Natural killer cell (primary cell): ENCODE data around the gene RAX2. TPM values are rescaled to one million over a fixed set of nuclear protein-coding genes. Genes with fewer than 3 reads are reported as not detected.

Experiments used
- ATAC-seq, 3 donors: fragments of 150-1000 bp in 2 of 3; fragments of 200-7000 bp in 1 of 3; cut with Tn5 transposase; 1 replicate in 1 of 3; 2 replicates in 2 of 3; pipeline ENCODE4 v1.10.0; 2021; ENCODE audit warnings: mild to moderate bottlenecking in 2 of 3, moderate library complexity in 2 of 3
- DNase-seq, 2 donors: peaks; one replicate each; pipeline versions ENCODE4 v3.0.0 to v3.0.0-alpha.2; 2013 to 2021; ENCODE audit warnings: mixed read lengths in 1 of 2
- H3K27ac ChIP-seq: one replicate; pipeline ENCODE4 v1.5.1; 2013; ENCODE audit warnings: mild to moderate bottlenecking, low read length
- H3K27me3 ChIP-seq: one replicate; pipeline ENCODE4 v1.6.1; 2013; ENCODE audit warnings: low read length; ENCODE audit not compliant: control insufficient read depth, insufficient read depth
- H3K36me3 ChIP-seq: one replicate; pipeline ENCODE4 v1.6.1; 2013; ENCODE audit warnings: low read length; ENCODE audit not compliant: control insufficient read depth, insufficient read depth
- H3K4me1 ChIP-seq: one replicate; pipeline ENCODE4 v1.6.1; 2013; ENCODE audit warnings: low read length; ENCODE audit not compliant: control insufficient read depth, insufficient read depth
- H3K4me3 ChIP-seq: one replicate; pipeline ENCODE4 v1.5.1; 2013; ENCODE audit warnings: low read length
- H3K9me3 ChIP-seq: one replicate; pipeline ENCODE4 v1.6.1; 2013; ENCODE audit warnings: low read length; ENCODE audit not compliant: control insufficient read depth, insufficient read depth
- H3K27ac Mint-ChIP-seq, 2 donors: one replicate each; pipeline ENCODE4 v1.8.0; 2022; ENCODE audit warnings: mild to moderate bottlenecking in 2 of 2, mixed read lengths in 2 of 2, moderate library complexity in 1 of 2
- H3K27me3 Mint-ChIP-seq, 2 donors: one replicate each; pipeline ENCODE4 v1.8.0; 2022; ENCODE audit warnings: low read depth in 2 of 2, mixed read lengths in 2 of 2
- H3K36me3 Mint-ChIP-seq: one replicate; pipeline ENCODE4 v1.8.0; 2022; ENCODE audit warnings: mixed read lengths
- H3K4me1 Mint-ChIP-seq, 2 donors: one replicate each; pipeline ENCODE4 v1.8.0; 2022; ENCODE audit warnings: mixed read lengths in 2 of 2
- H3K4me3 Mint-ChIP-seq: one replicate; pipeline ENCODE4 v1.8.0; 2022; ENCODE audit warnings: mild to moderate bottlenecking, moderate library complexity, mixed read lengths
- H3K9me3 Mint-ChIP-seq, 2 donors: one replicate each; pipeline ENCODE4 v1.8.0; 2022; ENCODE audit warnings: mixed read lengths in 2 of 2
- WGBS: methylation state at CpG from one replicate; pipeline ENCODE4 v1.1.7; 2013; ENCODE audit warnings: missing lambda C conversion rate; ENCODE audit not compliant: insufficient coverage; 5-methylcytosine and 5-hydroxymethylcytosine counted together
- intact Hi-C: fragments of 100-400 bp; cut with micrococcal nuclease; formaldehyde crosslinking; loops from one replicate; pipeline ENCODE4 v1.14.2; 2022
- total RNA-seq, 4 donors: library from RNA; stranded (reverse); fragments of 120-200 nt in 1 of 4; gene quantifications; one replicate each; pipeline versions ENCODE4 v1.2.3 to v1.2.4, GENCODE V29; 2013 to 2022
- TF ChIP-seq, protein P1 (sequence below): fragments of 200-600 bp; IDR thresholded peaks from one replicate; pipeline ENCODE4 v1.8.0; 2022; ENCODE audit warnings: antibody characterized with exemption

RAX2 gene
- total RNA-seq, 3 donors from 2014 or later (not counting 1 experiment from before 2014, with no cell fraction given) = not detected

DNA sequence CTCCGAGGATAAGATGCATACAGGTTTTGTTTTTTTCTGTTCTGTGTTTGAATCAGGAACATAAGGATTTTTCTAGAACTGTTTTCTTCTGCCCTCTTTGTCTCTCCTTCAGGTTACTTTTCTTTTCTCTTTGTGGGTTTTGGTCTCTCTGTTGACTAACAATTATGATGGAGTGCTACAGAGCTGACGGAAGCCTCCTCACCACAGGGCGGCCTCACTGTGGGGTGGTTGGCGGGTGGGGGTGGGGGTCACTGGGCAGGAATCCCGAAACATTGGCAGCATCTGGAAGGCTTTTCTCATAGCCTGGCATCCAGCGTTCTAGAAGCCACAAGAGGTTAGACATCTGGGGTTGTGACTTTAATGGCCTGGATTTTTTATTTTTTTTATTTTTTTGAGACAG lies 26.1 kb upstream of the RAX2 start:
- DNase-seq (peak in 1 of 2 donors; percentile 77), ATAC-seq (peak; percentile 68 to 89 (median 81))
- TF ChIP-seq, protein P1, sequence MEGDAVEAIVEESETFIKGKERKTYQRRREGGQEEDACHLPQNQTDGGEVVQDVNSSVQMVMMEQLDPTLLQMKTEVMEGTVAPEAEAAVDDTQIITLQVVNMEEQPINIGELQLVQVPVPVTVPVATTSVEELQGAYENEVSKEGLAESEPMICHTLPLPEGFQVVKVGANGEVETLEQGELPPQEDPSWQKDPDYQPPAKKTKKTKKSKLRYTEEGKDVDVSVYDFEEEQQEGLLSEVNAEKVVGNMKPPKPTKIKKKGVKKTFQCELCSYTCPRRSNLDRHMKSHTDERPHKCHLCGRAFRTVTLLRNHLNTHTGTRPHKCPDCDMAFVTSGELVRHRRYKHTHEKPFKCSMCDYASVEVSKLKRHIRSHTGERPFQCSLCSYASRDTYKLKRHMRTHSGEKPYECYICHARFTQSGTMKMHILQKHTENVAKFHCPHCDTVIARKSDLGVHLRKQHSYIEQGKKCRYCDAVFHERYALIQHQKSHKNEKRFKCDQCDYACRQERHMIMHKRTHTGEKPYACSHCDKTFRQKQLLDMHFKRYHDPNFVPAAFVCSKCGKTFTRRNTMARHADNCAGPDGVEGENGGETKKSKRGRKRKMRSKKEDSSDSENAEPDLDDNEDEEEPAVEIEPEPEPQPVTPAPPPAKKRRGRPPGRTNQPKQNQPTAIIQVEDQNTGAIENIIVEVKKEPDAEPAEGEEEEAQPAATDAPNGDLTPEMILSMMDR = no peak
- peaks cover 7% of the 10 kb centered on the region for H3K9me3 ChIP-seq
- no peaks in the 10 kb centered on the region for H3K36me3 ChIP-seq
- intact Hi-C loops = loop anchor here (1.0 to 2.0 kb wide), 2 partner anchors 9 to 13 kb away; no protein-coding TSS in a partner anchor
- H3K4me3 Mint-ChIP-seq = peak overlapping the region; percentile 65
- H3K27me3 Mint-ChIP-seq = no peaks in the 10 kb centered on the region
- no peaks in the 10 kb centered on the region for H3K27me3 ChIP-seq
- peak overlapping the region; percentile 75 for H3K27ac ChIP-seq
- H3K4me1 ChIP-seq = peaks cover 63% of the 10 kb centered on the region
- peak overlapping the region; percentile 77 to 89 for H3K27ac Mint-ChIP-seq
- H3K4me1 Mint-ChIP-seq = peaks cover 38 to 60% of the 10 kb centered on the region in 2 donors
- peaks cover 8% of the 10 kb centered on the region for H3K36me3 Mint-ChIP-seq
- WGBS = 8% methylated on average over 6 of the region's 6 CpGs
- H3K4me3 ChIP-seq = no peak overlapping the region
- peaks cover 3 to 5% of the 10 kb centered on the region in 2 donors for H3K9me3 Mint-ChIP-seq

GRCh38 chr19:3796358-3796757 lies 24.3 kb upstream of the RAX2 start:
- Mint-ChIP-seq H3K36me3 (peaks cover 8% of the 10 kb centered on the region), H3K4me3 (no peak overlapping the region), H3K27ac (peak overlapping the region; percentile 60 to 89), H3K27me3 (no peaks in the 10 kb centered on the region), H3K4me1 (peaks cover 47 to 57% of the 10 kb centered on the region in 2 donors), H3K9me3 (peaks cover 3 to 7% of the 10 kb centered on the region in 2 donors)
- no peaks in the 10 kb centered on the region for H3K27me3 ChIP-seq
- 100% methylated on average over 1 of the region's 2 CpGs for WGBS
- ATAC-seq (no peak), DNase-seq (no peak)
- no peaks in the 10 kb centered on the region for H3K36me3 ChIP-seq
- intact Hi-C loops = no loop called here
- TF ChIP-seq, protein P1 = no peak
- peaks cover 62% of the 10 kb centered on the region for H3K4me1 ChIP-seq
- H3K27ac ChIP-seq = peak overlapping the region; percentile 7
- peaks cover 7% of the 10 kb centered on the region for H3K9me3 ChIP-seq
- no peak overlapping the region for H3K4me3 ChIP-seq

- H3K9me3 Mint-ChIP-seq = peaks cover 3 to 7% of the 10 kb centered on the region in 2 donors
- H3K4me3 ChIP-seq = no peak overlapping the region
- H3K27me3 ChIP-seq = no peaks in the 10 kb centered on the region
- DNase-seq (no peak), ATAC-seq (no peak)
- H3K27ac Mint-ChIP-seq = peak overlapping the region; percentile 12 to 43
- peaks cover 10% of the 10 kb centered on the region for H3K9me3 ChIP-seq
- intact Hi-C loops = no loop called here
- peaks cover 62% of the 10 kb centered on the region for H3K4me1 ChIP-seq
- H3K36me3 Mint-ChIP-seq = peaks cover 8% of the 10 kb centered on the region
- no peaks in the 10 kb centered on the region for H3K27me3 Mint-ChIP-seq
- 95% methylated on average over 3 of the region's 3 CpGs for WGBS
- H3K27ac ChIP-seq = no peak overlapping the region
- no peaks in the 10 kb centered on the region for H3K36me3 ChIP-seq
- H3K4me3 Mint-ChIP-seq = peak overlapping the region; percentile 55
- H3K4me1 Mint-ChIP-seq = peaks cover 54 to 61% of the 10 kb centered on the region in 2 donors
- TF ChIP-seq, protein P1 = no peak
These were observed 21.8 kb upstream of the RAX2 start for GRCh38 chr19:3793799-3794198.

DNA sequence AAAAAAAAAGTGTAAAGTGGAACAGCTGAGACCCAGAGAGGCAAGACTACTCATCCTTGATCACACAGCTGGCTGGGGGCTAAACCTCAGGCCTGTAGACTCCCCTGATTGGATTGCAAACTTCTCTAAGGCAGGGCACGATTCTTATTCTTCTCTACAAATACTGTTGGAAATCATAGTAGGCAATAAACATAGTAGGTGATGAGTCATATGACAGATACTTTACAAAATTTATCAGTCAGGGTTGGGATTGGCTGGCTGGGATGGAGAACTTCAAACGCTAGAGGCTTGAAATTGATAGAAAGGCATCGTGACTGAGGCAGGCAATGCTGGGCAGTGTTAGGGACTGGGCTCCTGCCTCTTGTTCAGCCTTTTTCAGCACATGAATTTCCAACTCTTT lies 20.1 kb upstream of the RAX2 start:
- H3K4me1 Mint-ChIP-seq = peaks cover 50 to 63% of the 10 kb centered on the region in 2 donors
- peak overlapping the region in 1 of 2 donors; percentile 36 for H3K27ac Mint-ChIP-seq
- ATAC-seq = no peak
- H3K27me3 ChIP-seq = no peaks in the 10 kb centered on the region
- no peaks in the 10 kb centered on the region for H3K36me3 ChIP-seq
- H3K36me3 Mint-ChIP-seq = no peaks in the 10 kb centered on the region
- 97% methylated on average over 2 of the region's 3 CpGs for WGBS
- peaks cover 62% of the 10 kb centered on the region for H3K4me1 ChIP-seq
- H3K27ac ChIP-seq = no peak overlapping the region
- H3K9me3 Mint-ChIP-seq = peaks cover 3 to 7% of the 10 kb centered on the region in 2 donors
- no peaks in the 10 kb centered on the region for H3K27me3 Mint-ChIP-seq
- peaks cover 10% of the 10 kb centered on the region for H3K9me3 ChIP-seq
- TF ChIP-seq, protein P1 = no peak
- intact Hi-C loops = no loop called here
- no peak for DNase-seq
- H3K4me3 ChIP-seq = no peak overlapping the region
- H3K4me3 Mint-ChIP-seq = no peak overlapping the region
